SK-N-SH treated with all-trans-retinoic acid at 6 μM for 48 hours (cell line): ENCODE measurements around the gene CHPF.

Experiments used
- ATAC-seq: fragments of 200-7000 bp; cut with Tn5 transposase; 3 replicates; pipeline ENCODE4 v1.9.1; 2020; ENCODE audit warnings: mild to moderate bottlenecking, moderate library complexity
- BACH2 ChIP-seq: fragments of 250-450 bp; sonication (Bioruptor Pico); IDR thresholded peaks from 2 replicates; pipeline ENCODE4 v1.9.0; 2021; ENCODE audit warnings: mild to moderate bottlenecking, borderline replicate concordance
- CSDC2 ChIP-seq: fragments of 250-450 bp; sonication (Bioruptor Pico); IDR thresholded peaks from 2 replicates; pipeline ENCODE4 v1.5.0; 2020; ENCODE audit warnings: mild to moderate bottlenecking, moderate library complexity
- GLIS3 ChIP-seq: fragments of 250-450 bp; sonication (Bioruptor Pico); IDR thresholded peaks from 2 replicates; pipeline ENCODE4 v1.5.0; 2020; ENCODE audit warnings: mild to moderate bottlenecking, moderate library complexity
- OSR1 ChIP-seq: fragments of 250-450 bp; sonication (Bioruptor Pico); IDR thresholded peaks from 2 replicates; pipeline ENCODE4 v1.8.0; 2022; ENCODE audit warnings: moderate library complexity, mild to moderate bottlenecking, inconsistent platforms
- RARB ChIP-seq: fragments of 250-450 bp; sonication (Bioruptor Pico); IDR thresholded peaks from 2 replicates; pipeline ENCODE4 v1.8.0; 2021; ENCODE audit warnings: mild to moderate bottlenecking, moderate library complexity
- SNAI2 ChIP-seq: fragments of 250-450 bp; sonication (Bioruptor Pico); IDR thresholded peaks from 2 replicates; pipeline ENCODE4 v1.5.0; 2020; ENCODE audit warnings: mild to moderate bottlenecking, moderate library complexity
- TCF4 ChIP-seq: fragments of 250-450 bp; sonication (Bioruptor Pico); IDR thresholded peaks from 2 replicates; pipeline ENCODE4 v1.8.0; 2021; ENCODE audit warnings: mild to moderate bottlenecking, moderate library complexity, borderline replicate concordance
- TOX ChIP-seq: fragments of 250-450 bp; sonication (Bioruptor Pico); IDR thresholded peaks from 2 replicates; pipeline ENCODE4 v1.8.0; 2021; ENCODE audit warnings: mild to moderate bottlenecking, moderate library complexity, borderline replicate concordance
- ZFP3 ChIP-seq: fragments of 250-450 bp; sonication (Bioruptor Pico); IDR thresholded peaks from 2 replicates; pipeline ENCODE4 v1.5.0; 2020; ENCODE audit warnings: mild to moderate bottlenecking, moderate library complexity
- ZFP30 ChIP-seq: fragments of 450-650 bp; formaldehyde crosslinking; IDR thresholded peaks from 2 replicates; pipeline ENCODE4 v1.5.0; 2022; ENCODE audit warnings: mild to moderate bottlenecking, moderate library complexity
- ZNF70 ChIP-seq: fragments of 450-650 bp; formaldehyde crosslinking; IDR thresholded peaks from 2 replicates; pipeline ENCODE4 v1.5.0; 2020; ENCODE audit warnings: mild to moderate bottlenecking, moderate library complexity
- ZNF8 ChIP-seq: fragments of 450-650 bp; formaldehyde crosslinking; IDR thresholded peaks from 2 replicates; pipeline ENCODE4 v1.5.0; 2020; ENCODE audit warnings: mild to moderate bottlenecking, moderate library complexity
- TF ChIP-seq, protein P1 (sequence below): fragments of 250-450 bp; sonication (Bioruptor Pico); IDR thresholded peaks from 2 replicates; pipeline ENCODE4 v1.8.0; 2021; ENCODE audit warnings: low read depth, mild to moderate bottlenecking, moderate library complexity, borderline replicate concordance
- TF ChIP-seq, protein P2 (sequence below): fragments of 250-450 bp; sonication (Bioruptor Pico); IDR thresholded peaks from 2 replicates; pipeline ENCODE4 v1.5.1; 2021; ENCODE audit warnings: mild to moderate bottlenecking, moderate library complexity
- TF ChIP-seq, protein P3 (sequence below): fragments of 250-450 bp; sonication (Bioruptor Pico); IDR thresholded peaks from 2 replicates; pipeline ENCODE4 v1.5.1; 2020; ENCODE audit warnings: low read depth, mild to moderate bottlenecking, moderate library complexity

The CHPF gene

DNA sequence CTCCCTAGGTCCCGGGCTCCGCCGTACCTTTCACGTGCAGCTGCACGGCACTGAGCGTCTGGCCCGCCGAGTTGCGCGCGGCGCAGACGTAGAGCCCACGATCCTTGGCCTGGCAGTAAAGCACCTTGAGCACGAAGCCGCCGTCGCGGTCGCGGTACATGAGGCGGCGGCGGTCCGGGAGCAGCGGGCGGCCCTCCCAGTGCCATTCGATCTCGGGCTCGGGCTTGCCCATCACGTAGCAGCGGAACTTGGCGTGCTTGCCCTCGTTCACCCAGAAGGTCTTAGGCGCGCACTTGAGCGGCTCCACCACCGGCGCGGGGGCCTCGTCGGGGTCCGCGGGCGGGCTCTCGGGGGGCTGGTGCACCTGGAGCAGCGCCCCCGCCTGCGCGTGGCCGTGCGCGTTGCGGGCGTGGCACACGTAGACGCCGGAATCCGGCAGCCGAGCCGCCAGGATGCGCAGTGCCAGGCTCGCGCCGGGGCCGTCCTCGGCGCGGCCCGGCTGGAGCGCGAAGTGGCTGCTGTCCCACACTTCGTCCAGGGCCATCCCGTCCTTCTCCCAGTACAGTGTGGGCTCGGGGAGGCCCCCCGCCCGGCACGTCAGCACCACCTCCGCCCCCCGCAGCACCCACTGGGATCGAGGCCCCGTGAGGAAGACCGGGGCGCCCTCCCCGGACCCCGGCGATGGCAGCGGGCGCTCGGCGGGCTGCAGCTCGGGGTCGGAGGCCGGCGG lies 26.8 kb upstream of the CHPF start (continued):
- TF ChIP-seq, protein P1, sequence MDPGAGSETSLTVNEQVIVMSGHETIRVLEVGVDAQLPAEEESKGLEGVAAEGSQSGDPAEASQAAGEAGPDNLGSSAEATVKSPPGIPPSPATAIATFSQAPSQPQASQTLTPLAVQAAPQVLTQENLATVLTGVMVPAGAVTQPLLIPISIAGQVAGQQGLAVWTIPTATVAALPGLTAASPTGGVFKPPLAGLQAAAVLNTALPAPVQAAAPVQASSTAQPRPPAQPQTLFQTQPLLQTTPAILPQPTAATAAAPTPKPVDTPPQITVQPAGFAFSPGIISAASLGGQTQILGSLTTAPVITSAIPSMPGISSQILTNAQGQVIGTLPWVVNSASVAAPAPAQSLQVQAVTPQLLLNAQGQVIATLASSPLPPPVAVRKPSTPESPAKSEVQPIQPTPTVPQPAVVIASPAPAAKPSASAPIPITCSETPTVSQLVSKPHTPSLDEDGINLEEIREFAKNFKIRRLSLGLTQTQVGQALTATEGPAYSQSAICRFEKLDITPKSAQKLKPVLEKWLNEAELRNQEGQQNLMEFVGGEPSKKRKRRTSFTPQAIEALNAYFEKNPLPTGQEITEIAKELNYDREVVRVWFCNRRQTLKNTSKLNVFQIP (CRISPR knock-in tag), result no peak

DNA sequence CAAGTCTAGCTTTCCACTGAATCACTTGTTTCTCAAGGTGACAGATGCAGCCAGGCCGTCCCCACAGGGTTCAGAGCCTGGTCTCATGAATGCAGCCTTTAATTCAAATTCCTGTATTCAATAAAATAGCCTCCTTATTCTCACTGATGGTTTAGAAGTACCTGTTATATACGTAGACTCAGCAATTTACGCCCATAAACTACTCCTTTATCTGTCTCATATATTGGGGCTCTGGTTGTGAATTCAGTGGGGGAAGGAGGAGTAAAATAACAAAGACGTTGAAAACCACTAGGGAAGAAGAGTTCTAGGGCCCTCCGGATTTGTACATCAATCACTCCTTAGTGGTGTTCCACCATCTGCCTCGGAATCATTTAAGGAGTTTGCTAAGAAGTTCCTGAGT lies 26.0 kb upstream of the CHPF start:
- TF ChIP-seq RARB (CRISPR knock-in tag), result no peak
- no peak for TF ChIP-seq ZFP30
- TF ChIP-seq TCF4 (CRISPR knock-in tag), result no peak
- TF ChIP-seq TOX (CRISPR knock-in tag), result no peak
- TF ChIP-seq BACH2 (CRISPR knock-in tag), result no peak
- TF ChIP-seq, protein P2, sequence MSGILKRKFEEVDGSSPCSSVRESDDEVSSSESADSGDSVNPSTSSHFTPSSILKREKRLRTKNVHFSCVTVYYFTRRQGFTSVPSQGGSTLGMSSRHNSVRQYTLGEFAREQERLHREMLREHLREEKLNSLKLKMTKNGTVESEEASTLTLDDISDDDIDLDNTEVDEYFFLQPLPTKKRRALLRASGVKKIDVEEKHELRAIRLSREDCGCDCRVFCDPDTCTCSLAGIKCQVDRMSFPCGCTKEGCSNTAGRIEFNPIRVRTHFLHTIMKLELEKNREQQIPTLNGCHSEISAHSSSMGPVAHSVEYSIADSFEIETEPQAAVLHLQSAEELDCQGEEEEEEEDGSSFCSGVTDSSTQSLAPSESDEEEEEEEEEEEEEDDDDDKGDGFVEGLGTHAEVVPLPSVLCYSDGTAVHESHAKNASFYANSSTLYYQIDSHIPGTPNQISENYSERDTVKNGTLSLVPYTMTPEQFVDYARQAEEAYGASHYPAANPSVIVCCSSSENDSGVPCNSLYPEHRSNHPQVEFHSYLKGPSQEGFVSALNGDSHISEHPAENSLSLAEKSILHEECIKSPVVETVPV (CRISPR knock-in tag), result no peak
- TF ChIP-seq, protein P1 (CRISPR knock-in tag), result no peak
- no peak for TF ChIP-seq CSDC2 (CRISPR knock-in tag)
- no peak for TF ChIP-seq ZNF70 (CRISPR knock-in tag)
- ATAC-seq, result no peak

DNA sequence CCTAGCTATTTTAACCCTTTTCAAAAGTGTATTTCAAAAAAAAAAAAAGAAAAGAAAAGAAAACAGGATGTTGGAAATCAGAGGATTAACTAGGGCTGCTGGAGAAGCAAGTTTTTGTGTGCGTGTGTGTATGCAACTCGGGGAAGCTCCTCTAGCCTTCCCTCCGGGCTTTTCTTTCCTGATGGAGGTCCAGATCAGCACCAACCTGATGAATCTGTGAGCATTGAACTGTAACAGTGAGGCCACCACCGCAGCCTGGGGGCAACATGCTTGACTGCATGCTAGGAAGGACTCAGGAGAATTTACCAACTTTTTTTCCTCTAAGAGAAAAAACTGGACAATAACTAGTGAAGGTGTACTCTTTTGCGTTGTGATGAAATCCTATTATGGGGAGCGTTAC lies 25.4 kb upstream of the CHPF start:
- TF ChIP-seq, protein P3, sequence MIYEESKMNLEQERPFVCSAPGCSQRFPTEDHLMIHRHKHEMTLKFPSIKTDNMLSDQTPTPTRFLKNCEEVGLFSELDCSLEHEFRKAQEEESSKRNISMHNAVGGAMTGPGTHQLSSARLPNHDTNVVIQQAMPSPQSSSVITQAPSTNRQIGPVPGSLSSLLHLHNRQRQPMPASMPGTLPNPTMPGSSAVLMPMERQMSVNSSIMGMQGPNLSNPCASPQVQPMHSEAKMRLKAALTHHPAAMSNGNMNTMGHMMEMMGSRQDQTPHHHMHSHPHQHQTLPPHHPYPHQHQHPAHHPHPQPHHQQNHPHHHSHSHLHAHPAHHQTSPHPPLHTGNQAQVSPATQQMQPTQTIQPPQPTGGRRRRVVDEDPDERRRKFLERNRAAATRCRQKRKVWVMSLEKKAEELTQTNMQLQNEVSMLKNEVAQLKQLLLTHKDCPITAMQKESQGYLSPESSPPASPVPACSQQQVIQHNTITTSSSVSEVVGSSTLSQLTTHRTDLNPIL (CRISPR knock-in tag), result no peak
- TF ChIP-seq, protein P2 (CRISPR knock-in tag), result no peak
- no peak for TF ChIP-seq BACH2 (CRISPR knock-in tag)
- no peak for TF ChIP-seq RARB (CRISPR knock-in tag)
- TF ChIP-seq SNAI2 (CRISPR knock-in tag), result no peak
- TF ChIP-seq OSR1 (CRISPR knock-in tag), result no peak
- TF ChIP-seq ZFP3, result no peak
- TF ChIP-seq, protein P1 (CRISPR knock-in tag), result no peak
- TF ChIP-seq TOX (CRISPR knock-in tag), result no peak
- no peak for TF ChIP-seq GLIS3 (CRISPR knock-in tag)
- no peak for ATAC-seq

DNA sequence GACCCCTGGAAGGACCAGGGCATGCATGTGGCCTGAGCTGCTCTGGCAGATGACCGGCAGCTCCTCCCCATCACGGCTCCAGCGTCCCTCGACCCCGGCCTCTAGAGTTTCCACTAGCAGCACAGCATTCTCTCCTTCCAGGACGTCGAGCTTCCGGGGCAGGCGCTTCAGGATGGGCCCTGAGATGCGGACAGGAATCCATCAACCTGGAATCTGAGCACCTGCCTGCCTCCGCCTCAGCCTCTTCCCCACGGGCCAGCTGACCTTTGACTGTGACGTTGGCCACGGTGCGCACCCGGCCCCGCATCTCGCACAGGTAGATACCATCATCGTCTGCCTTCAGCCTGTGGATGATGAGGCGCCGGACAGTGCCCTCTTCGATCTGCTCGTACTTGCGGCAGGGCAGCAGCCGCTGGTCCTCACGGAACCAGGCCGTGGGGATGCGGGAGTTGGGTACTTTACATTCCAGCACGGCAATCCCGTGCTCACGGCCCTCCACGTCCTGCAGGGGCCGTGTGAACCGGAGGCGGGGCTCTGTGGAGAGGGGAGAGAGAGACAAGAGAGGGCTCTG lies 24.3 kb upstream of the CHPF start:
- ATAC-seq, result no peak
- no peak for TF ChIP-seq ZNF70 (CRISPR knock-in tag)
- no peak for TF ChIP-seq ZFP30
- TF ChIP-seq TOX (CRISPR knock-in tag), result no peak
- TF ChIP-seq, protein P1 (CRISPR knock-in tag), result no peak
- TF ChIP-seq RARB (CRISPR knock-in tag), result no peak
- TF ChIP-seq TCF4 (CRISPR knock-in tag), result no peak
- TF ChIP-seq, protein P3 (CRISPR knock-in tag), result no peak
- no peak for TF ChIP-seq ZNF8 (CRISPR knock-in tag)
- TF ChIP-seq OSR1 (CRISPR knock-in tag), result no peak
- TF ChIP-seq BACH2 (CRISPR knock-in tag), result no peak
- TF ChIP-seq, protein P2 (CRISPR knock-in tag), result no peak
